Activated CD8-positive, alpha-beta memory T cell treated with anti-CD3 and anti-CD28 coated beads, Interleukin-2, amount 10 ng/mL, durations not matched to agents 7 days and 5 days (primary cell): ENCODE results near the gene MARCO. TPM values are rescaled to one million over a fixed set of nuclear protein-coding genes. Genes with fewer than 3 reads are reported as not detected.
"Not testable (repeated sequence)": the region's sequence is repeated elsewhere in the genome, so short reads cannot be mapped to it uniquely, and the experiment has no call there.

Experiments
- ATAC-seq: fragments of 150-1000 bp; cut with Tn5 transposase; one replicate; pipeline ENCODE4 v1.10.0; 2021; ENCODE audit warnings: moderate library complexity
- CTCF ChIA-PET: fragments of 350-600 bp; sonication (Branson Sonifier 250); formaldehyde crosslinking; loops from one replicate; lab custom pipeline; 2021; ENCODE audit warnings: antibody characterized with exemption; lab: Charles Lee
- DNase-seq: peaks from one replicate; pipeline ENCODE4 v3.0.0-alpha.2; 2020
- H3K27ac Mint-ChIP-seq: one replicate; pipeline ENCODE4 v1.8.0; 2021; ENCODE audit warnings: mild to moderate bottlenecking, mixed read lengths
- H3K27me3 Mint-ChIP-seq: one replicate; pipeline ENCODE4 v1.8.0; 2021; ENCODE audit warnings: mixed read lengths
- H3K36me3 Mint-ChIP-seq: one replicate; pipeline ENCODE4 v1.8.0; 2021; ENCODE audit warnings: mild to moderate bottlenecking, mixed read lengths
- H3K4me1 Mint-ChIP-seq: one replicate; pipeline ENCODE4 v1.8.0; 2021; ENCODE audit warnings: mixed read lengths
- H3K4me3 Mint-ChIP-seq: one replicate; pipeline ENCODE4 v1.8.0; 2021; ENCODE audit warnings: mild to moderate bottlenecking, moderate library complexity, mixed read lengths
- H3K9me3 Mint-ChIP-seq: one replicate; pipeline ENCODE4 v1.8.0; 2022; ENCODE audit warnings: low read depth, mixed read lengths
- total RNA-seq, 2 experiments: library from RNA; stranded (reverse); gene quantifications; one replicate each; pipeline ENCODE4 v1.2.3, GENCODE V29; 2021

The MARCO gene
- total RNA-seq, 2 experiments from 2014 or later = not detected

DNA sequence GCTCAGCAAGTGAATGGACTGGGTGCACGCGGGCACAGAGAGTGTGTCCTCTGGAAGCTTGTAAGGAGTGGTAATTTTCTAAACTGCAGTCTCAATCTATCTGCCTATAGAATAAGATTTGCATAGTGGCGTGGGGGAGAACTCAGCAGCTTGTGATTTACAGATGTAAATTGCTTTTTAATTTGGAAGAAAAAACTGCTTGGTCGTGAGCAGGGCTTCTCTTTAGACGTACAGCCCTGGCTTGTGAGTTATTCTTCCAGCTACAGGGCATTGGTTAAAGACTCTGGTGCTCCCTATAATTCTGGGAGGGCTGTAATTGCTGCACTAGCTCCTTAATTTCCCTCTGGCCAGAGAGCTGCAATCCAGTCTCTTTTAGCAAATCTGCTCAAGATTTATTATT lies 84.9 kb downstream of the MARCO start:
- CTCF ChIA-PET = no interaction called here
- Mint-ChIP-seq H3K4me3 (no peak overlapping the region), H3K36me3 (no peaks in the 10 kb centered on the region), H3K4me1 (no peaks in the 10 kb centered on the region), H3K9me3 (no peaks in the 10 kb centered on the region), H3K27me3 (no peaks in the 10 kb centered on the region), H3K27ac (no peak overlapping the region)
- no peak for ATAC-seq
- no peak for DNase-seq

DNA sequence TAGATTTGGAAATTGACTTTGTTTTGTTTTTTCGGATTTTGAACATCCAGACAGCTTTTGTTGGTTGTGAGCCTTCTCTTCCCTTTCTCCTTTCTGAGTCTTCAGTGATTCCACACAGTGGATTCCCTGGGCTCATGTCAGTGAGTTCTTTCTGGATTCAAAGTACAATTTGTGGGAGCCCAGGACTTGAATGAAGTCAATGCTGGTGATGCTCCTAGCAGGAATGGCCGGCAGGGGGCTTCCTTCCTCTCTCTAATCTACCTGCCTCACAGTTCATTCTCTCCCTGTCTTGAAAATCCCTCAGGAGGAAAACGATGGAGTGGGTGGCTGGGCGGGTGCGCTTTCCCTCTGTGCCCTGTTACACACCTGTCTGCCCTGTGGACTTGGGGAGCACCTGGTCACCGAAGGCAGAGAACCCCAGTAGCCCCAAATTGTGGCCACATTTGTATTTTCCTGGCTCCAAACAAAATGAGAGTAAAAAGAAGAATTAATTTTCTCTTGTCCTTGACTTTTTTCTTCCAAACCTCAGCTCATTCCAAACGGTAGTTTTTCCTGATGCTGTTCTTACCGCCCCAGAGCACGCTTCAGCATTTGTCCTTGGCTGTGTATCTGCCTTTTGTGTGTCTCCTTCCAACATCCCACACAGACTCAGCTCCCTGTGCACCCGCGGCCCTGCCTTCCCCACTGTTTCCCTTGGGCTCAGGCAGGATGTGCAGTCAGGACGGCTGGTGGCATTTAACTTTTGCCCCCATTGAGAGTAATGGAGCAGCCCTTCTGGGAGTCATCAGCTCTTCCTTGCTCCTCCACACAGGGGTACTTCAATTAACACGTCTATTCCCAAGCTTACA lies 86.6 kb downstream of the MARCO start:
- H3K27me3 Mint-ChIP-seq = no peaks in the 10 kb centered on the region
- no peak overlapping the region for H3K4me3 Mint-ChIP-seq
- no peak overlapping the region for H3K27ac Mint-ChIP-seq
- no peaks in the 10 kb centered on the region for H3K9me3 Mint-ChIP-seq
- CTCF ChIA-PET = interaction anchor here (1.6 kb wide), 1 partner anchor 11 kb away, joined by 3 read pairs; no protein-coding TSS in a partner anchor
- no peak for DNase-seq
- no peaks in the 10 kb centered on the region for H3K4me1 Mint-ChIP-seq
- H3K36me3 Mint-ChIP-seq = no peaks in the 10 kb centered on the region
- no peak for ATAC-seq

DNA sequence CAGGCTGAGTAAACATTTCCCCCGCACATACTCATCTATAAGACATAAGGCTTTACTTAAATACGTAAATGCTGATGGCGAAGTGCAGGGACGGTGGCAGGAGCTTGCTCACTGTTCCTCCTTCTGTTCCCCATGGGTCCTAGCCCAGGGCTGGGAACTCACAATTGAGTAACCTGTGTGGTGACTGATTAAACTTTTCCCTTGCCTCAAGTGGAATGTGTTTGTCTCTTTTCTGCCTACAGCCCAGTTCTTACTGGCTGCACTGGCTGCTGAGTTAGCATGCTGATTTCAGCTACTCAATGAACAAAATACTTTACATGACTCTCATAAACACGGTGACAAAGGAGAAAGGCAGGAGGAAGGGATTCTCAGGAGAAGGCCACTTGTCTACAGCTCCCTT lies 87.3 kb downstream of the MARCO start:
- Mint-ChIP-seq H3K36me3 (no peaks in the 10 kb centered on the region), H3K27me3 (no peaks in the 10 kb centered on the region), H3K4me3 (no peak overlapping the region), H3K27ac (no peak overlapping the region), H3K4me1 (no peaks in the 10 kb centered on the region), H3K9me3 (no peaks in the 10 kb centered on the region)
- ATAC-seq (no peak), DNase-seq (no peak)
- CTCF ChIA-PET = no interaction called here

DNA sequence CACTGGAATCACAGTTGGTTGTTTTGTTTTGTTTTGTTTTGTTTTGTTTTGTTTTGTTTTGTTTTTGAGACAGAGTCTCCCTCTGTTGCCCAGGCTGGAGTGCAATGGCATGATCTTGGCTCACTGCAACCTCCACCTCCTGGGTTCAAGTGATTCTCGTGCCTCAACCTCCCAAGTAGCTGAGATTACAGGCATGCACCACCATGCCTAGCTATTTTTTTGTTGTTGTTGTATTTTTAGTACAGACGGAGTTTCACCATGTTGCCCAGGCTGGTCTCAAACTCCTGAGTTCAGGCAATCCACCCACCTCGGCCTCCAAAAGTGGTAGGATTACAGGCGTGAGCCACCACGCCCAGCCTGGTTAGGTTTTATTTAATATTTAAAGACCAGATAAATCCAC lies 95.9 kb downstream of the MARCO start:
- CTCF ChIA-PET, ATAC-seq, H3K9me3 Mint-ChIP-seq, H3K27ac Mint-ChIP-seq, DNase-seq, H3K4me1 Mint-ChIP-seq, H3K36me3 Mint-ChIP-seq, H3K27me3 Mint-ChIP-seq, H3K4me3 Mint-ChIP-seq: not testable (repeated sequence)

DNA sequence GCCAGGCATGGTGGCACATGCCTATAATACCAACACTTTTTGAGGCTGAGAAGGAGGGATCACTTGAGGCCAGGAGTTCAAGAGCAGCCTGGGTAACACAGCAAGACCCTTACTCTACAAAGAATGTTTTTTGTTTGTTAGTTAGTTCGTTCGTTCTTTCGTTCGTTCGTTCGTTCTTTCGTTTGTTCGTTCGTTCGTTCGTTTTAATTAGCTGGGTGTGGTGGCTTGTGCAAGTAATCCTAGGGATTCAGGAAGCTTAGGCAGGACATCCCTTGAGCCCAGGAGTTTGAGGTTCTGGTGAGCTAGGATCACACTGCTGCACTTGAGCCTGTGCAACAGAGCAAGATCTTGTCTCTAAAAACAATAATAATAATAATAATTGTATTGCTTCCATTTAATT lies 98.7 kb downstream of the MARCO start:
- Mint-ChIP-seq H3K4me3 (no peak overlapping the region), H3K4me1 (no peaks in the 10 kb centered on the region), H3K9me3 (no peaks in the 10 kb centered on the region), H3K27me3 (peaks cover 4% of the 10 kb centered on the region), H3K27ac (no peak overlapping the region), H3K36me3 (no peaks in the 10 kb centered on the region)
- DNase-seq (no peak), ATAC-seq (no peak)
- CTCF ChIA-PET = no interaction called here

Other genes with a start within 250 kb of the MARCO start
- gene EN1, start 94.5 kb upstream of the MARCO start, total RNA-seq = not detected
- not detected for gene C1QL2, start 216.6 kb downstream of the MARCO start, total RNA-seq